GM10248 (cell line): ENCODE measurements around the gene PARP1.

Source experiments
- CTCF ChIA-PET: fragments of 300-600 bp; sonication (Branson Sonifier 250); formaldehyde crosslinking; extraction: SDS; loops from one replicate; lab custom pipeline; 2021; ENCODE audit warnings: antibody characterized with exemption; lab: Yijun Ruan, JAX
- POLR2A ChIA-PET: fragments of 350-650 bp; sonication (Branson Sonifier 250); formaldehyde crosslinking; extraction: SDS; loops from one replicate; lab custom pipeline; 2020; ENCODE audit warnings: antibody characterized with exemption; lab: Yijun Ruan, JAX
- DNase-seq: peaks from one replicate; pipeline ENCODE4 v3.0.0; 2012; ENCODE audit errors: extremely low spot score
- TF ChIP-seq, protein P1 (sequence below): IDR thresholded peaks from 2 replicates; pipeline ENCODE4 v1.5.1; 2012; ENCODE audit warnings: mild to moderate bottlenecking, low read depth; ENCODE audit errors: extremely low read depth, missing control alignments, control extremely low read depth

Gene PARP1

DNA sequence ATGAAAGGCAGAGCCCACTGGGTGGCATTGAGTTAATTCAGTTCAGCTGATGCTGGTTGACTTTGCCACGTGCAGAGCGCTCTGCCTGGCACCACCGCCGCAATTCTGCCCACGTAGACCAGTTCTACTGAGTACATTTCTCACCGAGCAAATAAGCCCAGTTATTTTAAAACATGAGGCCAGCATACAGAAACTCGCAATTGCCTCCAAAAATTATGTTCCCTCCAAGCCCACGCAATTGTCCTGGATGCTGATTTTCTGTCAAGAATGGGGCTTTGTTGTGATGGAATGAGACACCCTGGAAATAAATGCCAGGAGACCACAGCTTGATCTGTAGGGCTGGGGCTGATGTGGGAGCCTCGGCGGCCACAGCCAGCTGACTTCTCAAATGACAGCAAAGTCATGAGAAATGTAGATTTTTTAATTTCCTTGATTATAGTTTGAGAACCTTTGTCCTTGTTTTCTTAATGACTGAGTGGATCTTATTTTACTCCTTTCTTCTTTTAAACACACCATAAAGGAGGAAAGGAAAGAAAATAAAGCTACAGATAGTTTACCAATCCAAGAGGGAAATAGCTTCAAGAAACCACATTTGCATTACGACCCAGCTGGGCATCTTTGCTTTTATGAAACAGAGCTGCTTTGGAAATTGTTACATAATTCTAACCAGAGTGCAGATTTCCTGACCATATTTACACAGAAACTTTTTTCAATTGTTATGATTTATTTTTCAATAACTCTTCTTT, 11.6 kb upstream of the PARP1 start:
- CTCF ChIA-PET, result interaction anchor here (4.7 kb wide), 1 partner anchor 11 kb away, joined by 33 read pairs; the partner anchor contains the start of gene PARP1
- TF ChIP-seq, protein P1, sequence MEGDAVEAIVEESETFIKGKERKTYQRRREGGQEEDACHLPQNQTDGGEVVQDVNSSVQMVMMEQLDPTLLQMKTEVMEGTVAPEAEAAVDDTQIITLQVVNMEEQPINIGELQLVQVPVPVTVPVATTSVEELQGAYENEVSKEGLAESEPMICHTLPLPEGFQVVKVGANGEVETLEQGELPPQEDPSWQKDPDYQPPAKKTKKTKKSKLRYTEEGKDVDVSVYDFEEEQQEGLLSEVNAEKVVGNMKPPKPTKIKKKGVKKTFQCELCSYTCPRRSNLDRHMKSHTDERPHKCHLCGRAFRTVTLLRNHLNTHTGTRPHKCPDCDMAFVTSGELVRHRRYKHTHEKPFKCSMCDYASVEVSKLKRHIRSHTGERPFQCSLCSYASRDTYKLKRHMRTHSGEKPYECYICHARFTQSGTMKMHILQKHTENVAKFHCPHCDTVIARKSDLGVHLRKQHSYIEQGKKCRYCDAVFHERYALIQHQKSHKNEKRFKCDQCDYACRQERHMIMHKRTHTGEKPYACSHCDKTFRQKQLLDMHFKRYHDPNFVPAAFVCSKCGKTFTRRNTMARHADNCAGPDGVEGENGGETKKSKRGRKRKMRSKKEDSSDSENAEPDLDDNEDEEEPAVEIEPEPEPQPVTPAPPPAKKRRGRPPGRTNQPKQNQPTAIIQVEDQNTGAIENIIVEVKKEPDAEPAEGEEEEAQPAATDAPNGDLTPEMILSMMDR, result no peak
- DNase-seq, result no peak
- POLR2A ChIA-PET, result no interaction called here

DNA sequence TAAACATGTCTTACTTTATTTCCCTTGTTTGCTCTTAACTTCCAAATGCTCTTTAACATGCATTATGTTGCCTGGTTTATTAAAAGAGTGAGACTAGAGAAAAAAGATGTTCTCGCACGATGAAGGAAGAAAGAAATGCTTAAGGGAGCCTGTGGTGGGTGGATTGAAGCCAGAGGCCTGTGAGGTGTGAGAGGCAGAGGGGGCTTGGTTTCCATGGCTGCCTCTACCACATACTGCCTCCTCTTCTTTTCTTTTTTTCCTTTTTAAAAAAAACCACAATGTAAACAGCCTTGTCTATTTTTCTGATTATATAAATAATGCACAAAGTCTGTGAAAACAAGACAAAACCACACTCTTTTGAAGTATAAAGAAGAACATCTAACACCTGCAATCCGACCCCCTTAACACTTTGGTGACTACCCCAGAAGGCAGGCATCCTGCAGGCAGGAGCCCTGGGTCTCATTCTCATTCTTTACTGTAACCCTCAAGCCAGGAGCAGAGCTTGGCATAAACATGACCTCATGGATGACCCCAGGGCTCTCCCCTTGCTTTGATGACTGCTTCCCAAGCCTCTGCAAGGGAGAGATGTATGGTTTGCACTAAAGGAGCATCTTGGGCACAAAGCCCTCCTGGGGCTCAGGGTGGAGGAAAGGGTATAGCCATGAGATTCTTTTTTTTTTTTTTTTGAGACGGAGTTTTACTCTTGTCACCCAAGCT, 10.1 kb upstream of the PARP1 start:
- POLR2A ChIA-PET, result no interaction called here
- TF ChIP-seq, protein P1, result no peak
- no peak for DNase-seq
- CTCF ChIA-PET, result interaction anchor here (1.0 to 3.5 kb wide), 2 partner anchors 11 to 398 kb away, joined by 3 to 33 read pairs; partner anchors contain the start of gene PARP1

DNA sequence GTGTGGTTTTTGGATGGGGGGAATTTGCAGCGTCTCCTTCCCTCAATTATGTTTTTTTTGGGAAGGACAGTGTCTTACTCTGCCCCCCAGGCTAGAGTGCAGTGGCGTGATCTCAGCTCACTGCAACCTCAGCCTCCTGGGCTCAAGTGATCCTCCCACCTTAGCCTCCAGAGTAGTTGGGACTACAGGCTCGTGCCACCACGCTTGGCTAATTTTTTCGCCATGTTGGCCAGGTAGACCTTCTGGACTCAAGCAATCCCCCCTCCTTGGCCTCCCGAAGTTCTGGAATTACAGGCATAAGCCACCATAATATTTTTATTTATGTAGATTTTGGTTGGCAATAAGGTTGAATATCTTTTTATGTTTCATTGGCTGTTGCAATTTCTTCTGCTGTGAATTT, 9.5 kb upstream of the PARP1 start:
- no peak for DNase-seq
- ChIA-PET POLR2A (no interaction called here), CTCF (interaction anchor here (1.0 to 3.5 kb wide), 2 partner anchors 10 to 399 kb away, joined by 3 to 33 read pairs; partner anchors contain the start of gene PARP1)

DNA sequence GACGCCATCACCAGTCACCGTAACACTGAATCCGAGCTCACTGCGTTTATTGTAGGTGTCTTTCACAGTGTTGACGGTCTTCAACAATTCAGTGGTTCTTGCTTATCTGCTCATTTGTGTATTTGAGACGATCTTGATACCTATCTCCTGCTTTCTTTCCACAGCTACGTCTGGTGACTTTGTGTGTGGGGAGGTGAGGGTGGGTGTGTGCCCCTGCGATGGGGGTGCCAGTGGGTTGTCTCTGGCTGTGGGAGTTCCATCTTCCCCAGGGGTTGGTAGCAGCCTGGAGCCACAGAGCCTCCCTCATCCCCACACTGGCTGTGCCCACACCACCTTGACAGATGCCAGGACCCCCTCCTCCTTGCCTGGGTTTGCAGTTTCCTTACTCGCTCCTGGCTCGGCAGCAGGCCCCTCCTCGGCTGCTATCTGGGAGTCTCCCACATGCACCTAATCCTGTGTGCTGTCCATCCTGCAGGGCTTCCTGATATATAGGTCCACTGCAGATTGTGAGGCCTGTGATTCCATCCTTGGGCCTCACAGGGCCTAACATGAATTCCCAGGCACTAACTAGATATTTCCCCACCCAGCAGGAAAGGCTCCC, 6.3 kb upstream of the PARP1 start:
- ChIA-PET POLR2A (no interaction called here), CTCF (interaction anchor here (1.0 to 2.3 kb wide), 2 partner anchors 10 to 11 kb away, joined by 3 to 7 read pairs; no protein-coding TSS in a partner anchor)
- DNase-seq, result no peak

More for the DNA sequence above, 9.5 kb upstream of the PARP1 start:
- TF ChIP-seq, protein P1, result no peak

DNA sequence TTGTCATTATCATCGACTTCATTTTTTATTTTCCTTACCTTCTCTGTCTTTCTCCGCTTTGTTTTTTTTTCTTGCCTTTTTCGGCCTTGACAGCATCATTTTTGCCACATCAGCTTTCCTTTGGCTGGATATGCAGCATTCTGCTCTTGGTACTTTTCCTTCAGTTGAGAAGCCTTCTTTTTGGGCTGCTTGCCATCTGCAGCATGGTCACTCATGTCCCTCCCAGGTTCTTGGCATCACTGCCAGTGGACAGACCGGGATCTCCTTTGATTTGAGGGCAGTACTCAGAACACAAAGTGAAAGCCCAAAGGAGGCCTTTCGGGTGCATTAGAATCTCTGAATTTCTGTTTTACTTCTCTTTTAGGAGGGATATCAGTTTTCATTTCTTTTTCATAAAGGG, 3.7 kb upstream of the PARP1 start:
- CTCF ChIA-PET, result interaction anchor here (1.1 to 1.5 kb wide), 2 partner anchors 12 to 120 kb away, joined by 3 to 6 read pairs; no protein-coding TSS in a partner anchor
- no peak for DNase-seq
- POLR2A ChIA-PET, result no interaction called here
- TF ChIP-seq, protein P1, result no peak

More for the DNA sequence above, 6.3 kb upstream of the PARP1 start:
- TF ChIP-seq, protein P1, result no peak

DNA sequence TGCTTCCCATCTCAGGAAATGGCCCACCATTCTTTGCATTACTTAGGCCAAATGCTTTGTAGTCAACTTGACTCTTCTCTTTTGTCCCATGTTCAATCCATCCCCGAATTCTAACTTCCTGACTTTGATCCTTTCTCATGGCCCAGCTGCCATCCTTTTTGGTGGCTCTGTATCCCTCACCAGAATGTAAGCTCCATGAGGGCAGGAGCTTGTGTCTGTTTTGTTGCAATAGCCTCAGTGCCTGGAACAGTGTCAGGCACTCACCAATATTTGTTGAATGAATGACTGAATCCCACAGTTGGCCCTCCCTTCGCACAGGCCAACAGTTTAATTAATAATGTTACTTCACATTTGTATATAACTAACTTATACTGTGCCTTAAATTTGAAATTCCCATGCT, 3.1 kb upstream of the PARP1 start:
- TF ChIP-seq, protein P1, result no peak
- DNase-seq, result no peak
- ChIA-PET CTCF (interaction anchor here (1.1 to 1.5 kb wide), 2 partner anchors 13 to 119 kb away, joined by 3 to 6 read pairs; no protein-coding TSS in a partner anchor), POLR2A (no interaction called here)
